Measurements from ENCODE around the gene MPC1L. TPM values are rescaled to one million over a fixed set of nuclear protein-coding genes. Genes with fewer than 3 reads are reported as not detected.

Gene MPC1L
- total RNA-seq, 1 donor from 2014 or later: not detected

GRCh38 chrX:40647307-40648197 is 24.3 kb downstream of the MPC1L start, which contains the start of gene CXorf38:
TSS of gene CXorf38 (minus strand) at chrX:40647561. CDS start at chrX:40647520, 41 bp downstream.
- Mint-ChIP-seq H3K9me3 (no peaks in the 10 kb centered on the region), H3K4me3 (peak within 1 kb of the TSS; percentile 91), H3K27me3 (no peaks in the 10 kb centered on the region), H3K4me1 (peaks cover 21% of the 10 kb centered on the region), H3K27ac (peak within 1 kb of the TSS; percentile 92), H3K36me3 (ENCODE audit: low read depth) (peaks cover 22% of the 10 kb centered on the region)
- intact Hi-C loops (cut with micrococcal nuclease): loop anchor here (1.0 to 10.0 kb wide), 8 partner anchors 67 to 1845 kb away; partner anchors contain the start of genes ATP6AP2, DDX3X, MID1IP1 and USP9X
- peak; percentile 97 for DNase-seq

DNA sequence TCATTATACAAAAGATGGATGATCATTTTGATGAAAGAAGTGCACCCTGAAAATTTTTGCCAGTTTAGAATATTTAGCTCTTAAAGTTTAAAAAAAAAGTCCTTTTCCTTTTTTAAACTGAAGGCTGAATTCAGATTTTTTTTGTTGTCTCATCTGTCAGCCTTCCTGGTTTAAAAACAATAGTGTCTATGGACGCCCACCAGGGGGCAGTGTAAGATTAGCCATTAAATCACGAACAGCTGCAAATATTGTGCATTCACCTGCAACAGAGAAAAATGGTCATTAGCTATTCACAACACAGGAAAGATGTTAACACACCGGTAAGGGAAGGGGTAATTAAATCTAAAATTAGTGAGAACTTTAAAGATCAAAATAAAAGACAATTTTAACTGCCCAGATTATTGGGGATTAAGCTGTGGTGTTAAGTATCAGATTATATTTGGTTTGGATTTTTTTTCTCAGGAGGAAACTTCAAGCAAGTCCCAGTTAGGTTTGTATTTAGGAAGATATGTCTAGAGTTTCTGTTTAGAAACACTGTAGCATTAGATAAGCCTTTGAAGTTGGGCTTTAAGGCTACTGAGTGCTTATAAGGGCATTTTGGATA is 28.5 kb downstream of the MPC1L start:
- Mint-ChIP-seq H3K36me3 (ENCODE audit: low read depth) (peaks cover 10% of the 10 kb centered on the region), H3K4me1 (peaks cover 4% of the 10 kb centered on the region), H3K4me3 (no peak overlapping the region), H3K27me3 (no peaks in the 10 kb centered on the region), H3K27ac (no peak overlapping the region), H3K9me3 (no peaks in the 10 kb centered on the region)
- intact Hi-C loops (cut with micrococcal nuclease): loop anchor here (1.0 kb wide), 1 partner anchor 143 kb away; no protein-coding TSS in a partner anchor
- DNase-seq: peak; percentile 89

DNA sequence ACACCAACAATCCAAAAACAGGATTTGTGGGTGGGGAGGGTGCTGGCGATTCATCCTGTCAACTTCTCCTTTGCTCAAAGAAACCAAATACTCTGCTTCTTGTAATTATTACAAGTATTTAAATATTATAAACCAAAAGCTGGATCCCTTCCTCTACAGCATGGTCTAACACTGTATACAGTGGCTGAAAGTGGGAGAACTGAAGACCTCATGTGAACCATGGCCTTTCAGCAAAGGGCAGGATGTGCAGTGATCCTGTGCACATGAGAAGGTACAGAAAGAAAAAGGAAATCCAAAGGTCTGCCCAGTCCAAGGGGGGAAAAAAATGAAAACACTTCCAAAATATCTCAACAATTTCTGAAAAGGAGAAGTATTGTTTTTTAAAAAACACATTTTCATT is 29.4 kb downstream of the MPC1L start:
- Mint-ChIP-seq H3K27ac (no peak overlapping the region), H3K4me3 (no peak overlapping the region), H3K9me3 (no peaks in the 10 kb centered on the region), H3K36me3 (ENCODE audit: low read depth) (peaks cover 10% of the 10 kb centered on the region), H3K4me1 (peaks cover 3% of the 10 kb centered on the region), H3K27me3 (no peaks in the 10 kb centered on the region)
- DNase-seq: no peak
- intact Hi-C loops (cut with micrococcal nuclease): no loop called here

DNA sequence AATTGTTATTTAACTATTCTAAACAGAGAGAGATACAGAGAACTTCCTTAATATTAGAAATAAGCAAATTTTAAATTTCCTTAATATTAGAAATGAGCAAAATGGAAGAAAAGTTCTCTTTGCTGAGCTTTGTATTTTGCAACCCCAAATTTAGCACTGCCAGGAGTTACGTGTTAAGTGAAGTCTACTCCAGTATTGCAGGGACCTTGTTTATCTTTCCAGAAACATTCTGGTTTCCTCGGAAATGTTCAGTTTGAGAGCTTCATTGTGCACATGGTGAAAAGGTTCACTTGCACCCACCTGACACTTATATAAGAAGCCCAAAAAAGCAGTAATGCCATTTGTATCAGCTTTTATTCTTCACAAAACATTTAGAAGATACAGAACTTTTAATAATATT is 30.3 kb downstream of the MPC1L start:
- intact Hi-C loops (cut with micrococcal nuclease): no loop called here
- Mint-ChIP-seq H3K36me3 (ENCODE audit: low read depth) (peaks cover 10% of the 10 kb centered on the region), H3K4me3 (no peak overlapping the region), H3K4me1 (peaks cover 2% of the 10 kb centered on the region), H3K27me3 (no peaks in the 10 kb centered on the region), H3K9me3 (no peaks in the 10 kb centered on the region), H3K27ac (no peak overlapping the region)
- DNase-seq: no peak

- Mint-ChIP-seq H3K27me3 (no peaks in the 10 kb centered on the region), H3K4me1 (no peaks in the 10 kb centered on the region), H3K36me3 (ENCODE audit: low read depth) (peaks cover 18% of the 10 kb centered on the region), H3K9me3 (no peaks in the 10 kb centered on the region), H3K4me3 (no peak overlapping the region), H3K27ac (no peak overlapping the region)
- intact Hi-C loops (cut with micrococcal nuclease): no loop called here
- no peak for DNase-seq
Observed at GRCh38 chrX:40660381-40660780, 37.2 kb downstream of the MPC1L start.

- DNase-seq: no peak
- intact Hi-C loops (cut with micrococcal nuclease): no loop called here
- no peaks in the 10 kb centered on the region for H3K27me3 Mint-ChIP-seq
- H3K4me1 Mint-ChIP-seq: no peaks in the 10 kb centered on the region
- H3K36me3 Mint-ChIP-seq (ENCODE audit: low read depth): peaks cover 21% of the 10 kb centered on the region
- no peak overlapping the region for H3K27ac Mint-ChIP-seq
- no peaks in the 10 kb centered on the region for H3K9me3 Mint-ChIP-seq
- H3K4me3 Mint-ChIP-seq: no peak overlapping the region
Observed at GRCh38 chrX:40661489-40661888, 38.3 kb downstream of the MPC1L start.

DNA sequence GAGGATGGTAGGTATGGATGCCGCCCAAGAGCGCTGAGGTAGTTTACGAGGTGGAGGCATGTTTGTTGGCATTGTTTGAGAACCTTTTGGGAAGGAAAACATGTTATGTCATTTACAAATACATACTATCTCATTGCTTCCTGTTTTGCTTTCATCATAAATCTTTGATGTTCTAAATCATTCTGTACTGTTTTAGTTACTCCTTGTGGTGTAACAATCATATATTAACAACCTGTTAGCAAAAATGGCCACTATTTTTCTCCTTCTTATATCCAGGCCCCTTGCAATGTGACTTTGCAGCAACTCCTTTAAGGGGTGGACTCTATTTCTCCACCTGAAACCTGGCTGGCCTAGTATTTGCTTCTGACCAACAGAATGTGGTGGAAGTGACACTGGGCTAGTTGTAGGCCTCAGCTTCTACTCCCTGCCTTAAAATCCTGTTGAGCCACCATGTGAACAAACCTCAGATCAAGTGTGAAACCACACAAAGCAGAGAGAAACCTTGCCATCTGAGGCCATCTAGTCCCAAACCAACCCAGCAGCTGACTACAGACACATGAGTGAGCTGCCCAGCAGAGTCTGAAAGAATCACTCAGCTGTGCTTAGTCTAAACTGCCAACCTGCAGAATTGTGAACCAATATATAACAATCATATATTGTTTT is 40.0 kb downstream of the MPC1L start:
- Mint-ChIP-seq H3K4me1 (no peaks in the 10 kb centered on the region), H3K27me3 (no peaks in the 10 kb centered on the region), H3K4me3 (no peak overlapping the region), H3K9me3 (no peaks in the 10 kb centered on the region), H3K27ac (peak overlapping the region; percentile 72), H3K36me3 (ENCODE audit: low read depth) (peaks cover 33% of the 10 kb centered on the region)
- intact Hi-C loops (cut with micrococcal nuclease): no loop called here
- DNase-seq: no peak

DNA sequence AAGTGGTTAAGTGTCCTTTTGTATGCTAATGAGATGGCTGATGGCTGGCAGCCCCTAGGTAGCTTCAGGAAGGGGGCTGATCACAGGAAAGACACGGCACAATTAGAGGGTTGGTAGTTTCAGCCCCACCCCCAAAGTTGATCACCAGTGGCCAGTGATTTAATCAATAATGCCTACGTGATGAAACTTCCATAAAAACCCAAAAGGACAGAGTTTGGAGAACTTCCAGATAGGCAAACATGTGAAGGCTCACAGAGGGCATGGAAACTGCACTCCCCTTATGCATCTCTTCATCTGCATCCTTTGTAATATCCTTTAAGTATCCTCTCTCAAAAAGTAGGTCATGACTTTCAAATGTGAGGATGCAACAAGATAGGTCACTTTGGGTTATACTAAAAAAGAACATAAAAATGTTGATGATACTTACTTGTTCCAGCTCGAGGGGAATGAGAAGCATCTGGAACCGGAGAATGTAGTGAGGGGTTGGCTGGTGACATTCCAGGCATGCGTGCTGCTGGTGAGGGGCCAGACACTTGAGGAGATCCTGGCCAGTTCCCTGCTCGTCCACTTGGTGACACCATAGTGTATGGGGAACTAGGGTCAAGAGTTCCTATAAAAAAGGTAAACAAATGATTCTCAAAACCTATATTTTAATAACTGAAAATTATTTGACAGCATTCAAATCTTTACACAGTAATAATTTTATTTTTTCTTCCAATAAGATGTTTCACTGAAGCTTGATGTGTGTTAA is 40.8 kb downstream of the MPC1L start:
- Mint-ChIP-seq H3K36me3 (ENCODE audit: low read depth) (peaks cover 33% of the 10 kb centered on the region), H3K9me3 (no peaks in the 10 kb centered on the region), H3K4me1 (no peaks in the 10 kb centered on the region), H3K27me3 (no peaks in the 10 kb centered on the region), H3K27ac (no peak overlapping the region), H3K4me3 (no peak overlapping the region)
- no peak for DNase-seq
- intact Hi-C loops (cut with micrococcal nuclease): no loop called here

DNA sequence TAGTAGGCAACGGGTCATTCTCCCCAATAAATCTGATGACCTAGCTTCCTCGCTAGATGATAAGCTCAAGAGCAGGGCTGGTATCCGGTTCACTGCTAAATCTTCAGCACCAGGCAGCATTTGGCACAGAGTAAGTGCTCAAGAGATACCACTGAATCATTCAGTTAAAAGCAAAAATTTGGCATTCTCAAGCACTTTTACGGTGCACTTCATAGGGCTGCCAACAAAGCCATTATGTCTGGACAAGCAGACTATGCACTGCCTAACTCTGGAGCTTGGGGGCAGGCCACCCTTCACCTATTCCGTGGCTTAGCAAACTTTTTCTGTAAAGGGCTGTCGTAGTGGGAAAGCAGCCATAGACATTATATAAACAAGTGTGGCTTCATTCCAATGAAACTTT is 47.9 kb downstream of the MPC1L start:
- intact Hi-C loops (cut with micrococcal nuclease): no loop called here
- Mint-ChIP-seq H3K36me3 (ENCODE audit: low read depth) (peaks cover 37% of the 10 kb centered on the region), H3K27me3 (no peaks in the 10 kb centered on the region)

More for the DNA sequence above, 47.9 kb downstream of the MPC1L start:
- no peak for DNase-seq
- no peaks in the 10 kb centered on the region for H3K9me3 Mint-ChIP-seq
- no peak overlapping the region for H3K4me3 Mint-ChIP-seq
- H3K4me1 Mint-ChIP-seq: no peaks in the 10 kb centered on the region
- no peak overlapping the region for H3K27ac Mint-ChIP-seq

Other genes with a start within 250 kb of the MPC1L start
- gene ATP6AP2, start 42.5 kb upstream of the MPC1L start, total RNA-seq: 66.5 and 68.7 TPM in 2 replicates
- 16.6 and 16.8 TPM in 2 replicates for gene CXorf38, start 24.1 kb downstream of the MPC1L start, total RNA-seq
- gene MED14, start 112.1 kb downstream of the MPC1L start, total RNA-seq: 43.6 and 48.2 TPM in 2 replicates